Measurements from ENCODE around the gene MXRA7. TPM values are rescaled to one million over a fixed set of nuclear protein-coding genes. Genes with fewer than 3 reads are reported as not detected.

The MXRA7 gene
- total and polyA plus RNA-seq, 2 experiments from 2014 or later: 101 to 164 TPM

- H3K9me3 ChIP-seq (ENCODE audit: low read depth): no peaks in the 10 kb centered on the region
- H3K27ac ChIP-seq: no peak overlapping the region
- H3K27me3 ChIP-seq: no peaks in the 10 kb centered on the region
- DNase-seq (ENCODE audit: low read depth in 1 of 2, low spot score in 1 of 2): peak in 1 of 2 donors; percentile 45
- no peak overlapping the region for H3K4me3 ChIP-seq
- H3K4me1 ChIP-seq (ENCODE audit: low read depth): peaks cover 11% of the 10 kb centered on the region
- no peak for TF ChIP-seq CTCF (IDR thresholded peaks at IDR 0.05; ENCODE audit: low read depth, low read length)
- no peaks in the 10 kb centered on the region for H3K36me3 ChIP-seq
Measured at GRCh38 chr17:76667786-76668453, 42.8 kb downstream of the MXRA7 start.

GRCh38 chr17:76667491-76667755 lies 43.3 kb downstream of the MXRA7 start:
- Histone ChIP-seq H3K4me3 (no peak overlapping the region), H3K9me3 (ENCODE audit: low read depth) (no peaks in the 10 kb centered on the region), H3K4me1 (ENCODE audit: low read depth) (peaks cover 8% of the 10 kb centered on the region), H3K27me3 (no peaks in the 10 kb centered on the region), H3K36me3 (no peaks in the 10 kb centered on the region), H3K27ac (no peak overlapping the region)
- TF ChIP-seq CTCF (IDR thresholded peaks at IDR 0.05; ENCODE audit: low read depth, low read length): no peak
- no peak for DNase-seq (ENCODE audit: low read depth in 1 of 2, low spot score in 1 of 2)

GRCh38 chr17:76660656-76661042 lies 50.1 kb downstream of the MXRA7 start:
- no peak for TF ChIP-seq CTCF (IDR thresholded peaks at IDR 0.05; ENCODE audit: low read depth, low read length)

GRCh38 chr17:76659928-76660655 lies 50.7 kb downstream of the MXRA7 start:
- H3K27ac ChIP-seq: no peak overlapping the region
- no peak for TF ChIP-seq CTCF (IDR thresholded peaks at IDR 0.05; ENCODE audit: low read depth, low read length)
- peaks cover 4% of the 10 kb centered on the region for H3K4me1 ChIP-seq (ENCODE audit: low read depth)
- peak in 1 of 2 donors; percentile 49 for DNase-seq (ENCODE audit: low read depth in 1 of 2, low spot score in 1 of 2)
- no peak overlapping the region for H3K4me3 ChIP-seq
- no peaks in the 10 kb centered on the region for H3K36me3 ChIP-seq
- H3K27me3 ChIP-seq: no peaks in the 10 kb centered on the region
- H3K9me3 ChIP-seq (ENCODE audit: low read depth): no peaks in the 10 kb centered on the region

More at GRCh38 chr17:76660656-76661042, 50.1 kb downstream of the MXRA7 start:
- Histone ChIP-seq H3K27me3 (no peaks in the 10 kb centered on the region), H3K27ac (no peak overlapping the region), H3K36me3 (no peaks in the 10 kb centered on the region), H3K4me3 (no peak overlapping the region), H3K4me1 (ENCODE audit: low read depth) (peaks cover 4% of the 10 kb centered on the region), H3K9me3 (ENCODE audit: low read depth) (no peaks in the 10 kb centered on the region)
- no peak for DNase-seq (ENCODE audit: low read depth in 1 of 2, low spot score in 1 of 2)

- H3K27me3 ChIP-seq: no peaks in the 10 kb centered on the region
- no peaks in the 10 kb centered on the region for H3K36me3 ChIP-seq
- no peak overlapping the region for H3K27ac ChIP-seq
- TF ChIP-seq CTCF (IDR thresholded peaks at IDR 0.05; ENCODE audit: low read depth, low read length): no peak
- H3K4me1 ChIP-seq (ENCODE audit: low read depth): peaks cover 4% of the 10 kb centered on the region
- H3K9me3 ChIP-seq (ENCODE audit: low read depth): no peaks in the 10 kb centered on the region
- H3K4me3 ChIP-seq: no peak overlapping the region
- no peak for DNase-seq (ENCODE audit: low read depth in 1 of 2, low spot score in 1 of 2)
Measured at GRCh38 chr17:76658242-76658662, 52.5 kb downstream of the MXRA7 start.
